Neural cell (in vitro differentiated cells): ENCODE data around the gene FAM236C.
"Not testable (repeated sequence)": the region's sequence is repeated elsewhere in the genome, so short reads cannot be mapped to it uniquely, and the experiment has no call there.

Experiments used
- EZH2 ChIP-seq: fragments of 200-600, 300-800 bp; shearing (Covaris generic), sonication (generic); IDR thresholded peaks from 2 replicates; pipeline ENCODE4 v1.6.1; 2014; ENCODE audit warnings: antibody characterized with exemption, low read length, borderline replicate concordance, mild to moderate bottlenecking; ENCODE audit not compliant: insufficient read depth, poor library complexity, severe bottlenecking
- MXI1 ChIP-seq: fragments of 450-650 bp; conservative IDR thresholded peaks from 2 replicates; pipeline ENCODE4 v1.6.1; 2014; ENCODE audit warnings: antibody characterized with exemption, mild to moderate bottlenecking; ENCODE audit not compliant: poor library complexity, severe bottlenecking
- POLR2AphosphoS5 ChIP-seq: IDR thresholded peaks from 2 replicates; pipeline ENCODE4 v1.6.1; 2012

DNA sequence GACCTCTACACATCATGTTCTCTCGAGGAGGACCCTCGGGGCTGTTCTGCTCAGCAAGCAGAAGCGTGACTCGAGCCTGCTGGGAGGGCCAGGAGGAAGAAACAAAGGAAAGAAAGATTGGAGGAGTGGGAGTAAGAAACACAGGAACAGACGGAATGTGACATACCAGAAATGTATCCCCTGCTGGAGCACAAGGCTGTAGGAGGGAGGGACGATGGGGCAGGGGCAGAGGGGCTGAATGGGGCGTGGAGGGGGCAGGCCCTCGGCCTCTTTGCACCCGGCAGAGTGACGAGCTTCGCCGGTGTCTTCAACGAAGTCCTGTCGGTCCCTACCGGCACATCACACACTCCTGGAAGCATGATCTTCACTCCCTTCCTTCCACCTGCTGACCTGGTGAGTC is 25.5 kb downstream of the FAM236C start, which contains the start of gene FAM236A:
- not testable (repeated sequence) for TF ChIP-seq MXI1, POLR2AphosphoS5, EZH2
